Stimulated activated CD8-positive, alpha-beta memory T cell treated with anti-CD3 and anti-CD28 coated beads, Interleukin-2, amount 100 ng/mL, for 48 hours (primary cell): ENCODE measurements around the gene TMEM60.
"Not testable (repeated sequence)": the region's sequence is repeated elsewhere in the genome, so short reads cannot be mapped to it uniquely, and the experiment has no call there.

Source experiments
- DNase-seq, 2 donors: peaks; one replicate each; pipeline ENCODE4 v3.0.0-alpha.2; 2020; ENCODE audit warnings: low read depth in 2 of 2

TMEM60 gene, protein sequence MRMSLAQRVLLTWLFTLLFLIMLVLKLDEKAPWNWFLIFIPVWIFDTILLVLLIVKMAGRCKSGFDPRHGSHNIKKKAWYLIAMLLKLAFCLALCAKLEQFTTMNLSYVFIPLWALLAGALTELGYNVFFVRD

DNA sequence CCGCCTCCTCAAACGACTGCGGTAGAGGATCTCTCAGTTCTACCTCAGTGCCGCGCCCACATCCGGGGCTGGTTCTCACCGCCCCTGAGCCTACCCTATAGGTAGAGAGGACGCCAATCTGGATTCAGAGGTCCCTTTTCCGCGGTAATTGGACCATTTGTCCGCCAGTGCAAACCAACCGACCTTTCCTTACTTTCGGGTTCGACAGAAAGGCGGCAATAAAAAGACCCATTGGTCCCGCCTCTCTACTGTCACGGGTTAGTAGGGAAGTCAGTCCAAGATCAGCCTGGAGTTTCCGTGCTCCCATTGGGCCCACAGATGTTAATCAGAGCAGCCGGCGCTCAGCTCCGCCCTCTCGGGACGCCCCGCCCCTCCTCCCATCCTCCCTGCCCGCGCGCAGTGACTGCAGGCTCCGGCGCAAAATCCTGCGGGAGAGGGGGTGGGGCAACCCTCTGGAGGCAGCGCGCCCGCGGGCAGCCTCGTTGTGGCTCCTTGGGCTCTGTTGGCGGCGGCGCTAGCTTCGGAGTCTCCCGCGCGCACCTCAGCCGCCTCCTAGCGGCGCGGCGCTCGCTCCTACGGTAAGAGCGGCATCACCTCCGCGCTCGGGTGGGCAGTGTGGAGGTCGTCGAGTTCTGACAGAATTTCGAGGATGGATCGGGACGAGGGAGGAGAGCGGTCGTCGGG, at the start of gene TMEM60, which contains the start of gene PHTF2:
TSS of gene TMEM60 (minus strand) at position 41 of the 684 bp plus-strand sequence. CDS start 4,061 bp downstream, outside the sequence.
TSS of gene PHTF2 (plus strand) at position 380 of the 684 bp plus-strand sequence.
- peak; percentile 83 to 91 for DNase-seq

DNA sequence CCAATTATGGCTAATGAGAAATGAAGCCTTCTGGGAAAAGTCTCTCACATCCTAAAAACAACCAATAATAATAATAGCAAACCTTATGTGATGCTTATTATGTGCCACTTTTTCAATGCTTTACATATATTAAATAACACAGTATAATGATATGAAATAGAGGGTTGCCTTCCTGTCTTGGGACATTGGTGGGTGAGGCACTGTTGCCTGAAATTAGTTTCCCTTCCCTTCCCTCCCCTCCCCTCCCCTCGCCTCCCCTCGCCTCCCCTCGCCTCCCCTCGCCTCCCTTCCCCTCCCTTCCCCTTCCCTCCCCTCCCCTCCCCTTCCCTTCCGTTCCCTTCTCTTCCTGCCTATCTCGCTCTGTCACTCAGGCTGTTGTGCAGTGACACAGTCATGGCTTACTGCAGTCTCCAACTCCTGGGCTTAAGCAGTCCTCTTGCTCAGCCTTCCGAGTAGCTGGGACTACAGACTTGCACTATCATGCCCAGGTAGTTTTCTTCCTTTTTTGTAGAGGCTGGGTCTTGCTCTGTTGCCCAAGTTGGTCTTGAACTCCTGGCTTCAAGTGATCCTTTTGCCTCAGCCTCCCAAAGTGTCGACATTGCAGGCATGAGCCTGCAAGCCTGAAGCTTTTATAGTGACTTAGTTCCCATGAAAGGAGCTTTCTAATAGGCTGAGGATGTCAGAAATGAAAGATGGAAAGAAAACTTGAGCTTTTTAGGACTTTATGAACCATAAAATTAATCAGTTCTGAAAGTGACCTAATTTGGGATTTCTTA, 48.3 kb upstream of the TMEM60 start:
- DNase-seq, result no peak

DNA sequence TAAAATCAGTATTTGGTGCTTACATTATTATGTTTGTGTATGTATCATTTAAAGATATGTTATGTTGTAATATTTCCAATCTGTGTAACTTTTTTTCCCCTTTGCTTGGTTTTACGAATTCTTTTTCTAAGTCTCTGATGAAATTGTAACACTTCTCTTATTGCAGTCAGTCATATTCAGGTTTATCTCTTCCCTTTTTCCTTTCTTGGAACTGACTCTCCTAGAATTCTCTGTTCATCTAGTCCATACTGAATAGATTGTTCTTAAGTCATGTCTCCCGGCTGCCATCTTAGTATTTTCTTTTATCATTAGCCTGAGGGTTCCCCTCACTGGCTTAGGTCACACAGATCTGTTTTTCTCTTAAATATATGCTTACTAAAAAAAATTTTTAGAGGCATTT, 45.0 kb upstream of the TMEM60 start:
- no peak for DNase-seq

DNA sequence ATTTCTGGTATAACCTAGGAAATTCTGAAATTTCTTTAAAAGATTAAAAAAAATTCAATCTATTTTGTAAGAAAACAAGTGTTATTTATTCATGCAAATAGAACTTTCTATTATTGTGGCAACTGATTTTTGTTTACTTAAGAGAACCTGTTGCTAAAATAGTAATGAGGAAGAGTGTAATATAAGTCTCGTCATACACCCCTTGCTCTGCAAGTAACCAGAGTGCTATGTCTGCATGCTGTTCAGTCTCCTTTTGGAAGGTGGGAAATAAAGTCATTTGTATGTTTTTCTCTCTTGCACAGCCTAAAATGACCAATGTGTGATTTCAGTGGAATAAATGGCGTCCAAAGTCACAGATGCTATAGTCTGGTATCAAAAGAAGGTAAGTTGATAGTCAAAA, 41.7 kb upstream of the TMEM60 start:
- DNase-seq, result no peak

- DNase-seq, result no peak
These were observed 40.8 kb upstream of the TMEM60 start for GRCh38 chr7:77838929-77839491.

DNA sequence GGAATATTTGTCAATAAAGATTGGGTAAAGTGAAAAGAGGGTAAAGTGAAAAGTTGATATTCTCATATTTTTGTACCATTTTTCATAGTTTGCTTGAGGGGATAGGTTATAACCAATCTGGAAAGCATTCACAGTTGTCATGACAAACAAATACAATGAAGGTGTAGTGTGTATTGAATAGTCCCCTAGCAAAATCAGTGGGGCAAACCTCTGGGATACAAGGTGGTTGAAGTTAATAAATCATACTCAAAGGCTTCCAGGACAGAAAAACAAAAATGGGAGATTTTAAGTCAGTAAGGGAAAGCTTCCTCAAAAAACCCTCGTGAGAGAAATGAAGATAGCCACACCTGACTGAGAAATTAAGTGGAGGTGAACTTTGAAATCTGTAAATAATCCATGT, 39.7 kb upstream of the TMEM60 start:
- no peak for DNase-seq

- DNase-seq, result no peak
These were observed 39.0 kb upstream of the TMEM60 start for GRCh38 chr7:77837275-77837674.

DNA sequence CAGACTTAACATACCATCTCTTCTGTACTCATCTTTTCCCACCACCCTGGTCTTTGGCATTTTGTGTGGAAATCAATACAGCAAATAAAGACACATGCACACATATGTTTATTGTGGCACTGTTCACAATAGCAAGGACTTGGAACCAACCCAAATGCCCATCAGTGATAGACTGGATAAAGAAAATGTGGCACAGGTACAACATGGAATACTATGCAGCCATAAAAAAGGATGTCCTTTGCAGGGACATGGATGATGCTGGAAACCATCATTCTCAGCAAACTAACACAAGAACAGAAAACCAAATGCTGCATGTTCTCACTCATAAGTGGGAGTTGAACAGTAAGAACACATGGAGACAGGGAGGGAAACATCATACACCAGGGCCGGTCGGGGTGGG, 38.2 kb upstream of the TMEM60 start:
- not testable (repeated sequence) for DNase-seq

DNA sequence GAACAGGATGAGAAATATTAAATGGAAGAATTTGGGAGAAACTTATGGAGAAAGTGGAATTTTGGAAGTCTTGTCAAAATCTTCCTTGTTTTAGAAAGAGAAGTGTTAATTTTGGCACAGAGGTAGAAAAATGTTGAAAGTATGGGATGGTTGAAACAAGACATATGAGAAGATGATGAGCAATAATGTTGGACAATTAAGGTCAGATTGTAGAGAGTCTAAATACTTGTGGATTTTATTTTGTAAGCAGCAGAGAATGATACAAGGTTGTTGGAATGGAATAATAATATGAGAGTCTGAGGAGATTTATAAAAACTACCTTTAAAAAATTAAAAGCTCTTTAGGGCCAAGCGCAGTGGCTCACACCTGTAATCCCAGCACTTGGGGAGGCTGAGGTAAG, 34.9 kb upstream of the TMEM60 start:
- no peak for DNase-seq

- DNase-seq, result no peak
These were observed 33.7 kb upstream of the TMEM60 start for GRCh38 chr7:77831953-77832352.

DNA sequence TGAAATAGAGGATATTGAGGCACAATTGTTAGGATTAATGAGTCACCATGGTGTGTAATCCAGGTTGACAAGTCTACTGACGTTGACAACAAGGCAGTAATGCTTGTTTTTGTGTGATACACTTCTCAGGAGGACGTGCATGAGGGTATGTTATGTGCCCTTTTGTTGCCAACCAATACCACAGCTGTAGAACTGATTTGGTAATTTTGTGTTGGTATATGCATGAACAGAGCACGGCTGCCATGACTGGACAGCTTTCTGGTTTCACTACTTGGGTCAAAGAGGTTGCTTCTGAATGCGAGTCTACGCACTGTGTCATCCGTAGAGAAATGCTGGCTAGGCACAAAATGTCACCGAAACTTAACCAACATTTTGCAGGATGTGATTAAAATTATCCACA, 33.2 kb upstream of the TMEM60 start:
- DNase-seq, result no peak

DNA sequence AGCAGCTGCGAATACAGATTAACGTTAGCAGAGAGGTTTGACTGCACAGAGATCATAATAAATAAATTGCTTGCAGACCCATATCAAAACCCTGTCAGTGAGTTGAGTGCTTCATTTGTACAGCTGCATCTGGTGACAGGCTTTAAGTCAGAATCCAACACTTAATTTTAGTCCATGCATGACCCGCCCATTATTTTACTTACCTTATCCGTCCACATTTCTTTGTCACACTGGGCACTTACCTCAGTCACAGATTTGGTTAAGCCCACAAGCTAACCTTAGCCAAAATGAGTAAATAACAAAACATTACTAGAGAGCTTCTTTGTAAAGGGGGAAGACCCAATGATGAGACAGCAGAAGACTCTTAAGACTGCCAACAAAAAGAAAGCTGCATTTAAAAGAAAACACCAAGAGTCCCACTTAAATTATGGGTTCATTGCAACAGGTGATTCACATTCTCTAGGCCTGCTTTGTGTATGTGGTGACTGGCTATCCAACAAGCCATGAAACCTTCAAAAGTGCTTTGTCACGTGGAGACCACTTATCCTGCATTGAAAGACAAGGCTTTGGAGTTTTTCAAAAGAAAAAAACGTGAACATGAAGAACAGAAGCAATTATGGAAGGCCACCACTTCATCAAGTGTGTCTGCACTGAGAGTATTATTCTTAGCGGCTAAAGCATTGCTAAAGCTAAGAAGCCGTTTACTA, 32.6 kb upstream of the TMEM60 start:
- no peak for DNase-seq

- no peak for DNase-seq
These were observed 29.8 kb upstream of the TMEM60 start for GRCh38 chr7:77827999-77828398.

GRCh38 chr7:77826300-77826699, 28.1 kb upstream of the TMEM60 start:
- no peak for DNase-seq

DNA sequence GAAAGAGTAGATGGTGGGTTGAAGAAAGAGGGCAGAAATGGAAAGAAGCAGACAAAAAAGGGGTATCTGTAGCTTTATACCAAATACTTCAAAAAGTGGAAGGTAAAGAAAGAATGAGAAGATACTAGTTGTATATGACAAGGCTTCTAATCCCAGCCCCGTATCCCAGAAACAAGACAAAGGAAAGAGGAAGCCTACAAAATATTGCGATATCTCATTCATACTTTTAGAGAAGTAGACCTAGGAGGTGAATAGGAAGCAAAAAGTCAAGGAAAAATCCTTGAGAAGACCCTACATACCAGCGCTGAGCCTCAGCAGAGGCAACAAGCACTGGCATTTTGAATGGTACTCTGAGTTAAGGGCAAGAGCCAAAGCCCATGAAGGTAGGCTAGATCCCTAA, 26.9 kb upstream of the TMEM60 start:
- no peak for DNase-seq

DNA sequence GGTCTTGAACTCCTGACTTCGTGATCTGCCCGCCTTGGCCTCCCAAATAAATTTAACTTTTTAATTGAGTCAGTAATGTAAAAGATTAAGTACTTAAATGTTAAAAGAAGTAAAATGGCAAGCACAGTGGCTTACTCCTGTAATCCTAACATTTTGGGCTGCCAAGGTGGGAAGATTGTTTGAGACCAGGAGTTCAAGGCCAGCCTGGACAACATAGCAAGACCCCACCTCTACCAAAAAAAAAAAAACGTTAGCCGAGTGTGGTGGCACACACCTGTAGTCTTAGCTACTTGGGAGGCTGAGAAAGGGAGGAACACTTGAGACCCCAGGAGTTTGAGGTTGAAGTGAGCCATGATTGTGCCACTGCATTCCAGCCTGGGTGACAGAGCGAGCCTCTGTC, 26.4 kb upstream of the TMEM60 start:
- DNase-seq, result no peak

GRCh38 chr7:77823787-77824186, 25.6 kb upstream of the TMEM60 start:
- no peak for DNase-seq

DNA sequence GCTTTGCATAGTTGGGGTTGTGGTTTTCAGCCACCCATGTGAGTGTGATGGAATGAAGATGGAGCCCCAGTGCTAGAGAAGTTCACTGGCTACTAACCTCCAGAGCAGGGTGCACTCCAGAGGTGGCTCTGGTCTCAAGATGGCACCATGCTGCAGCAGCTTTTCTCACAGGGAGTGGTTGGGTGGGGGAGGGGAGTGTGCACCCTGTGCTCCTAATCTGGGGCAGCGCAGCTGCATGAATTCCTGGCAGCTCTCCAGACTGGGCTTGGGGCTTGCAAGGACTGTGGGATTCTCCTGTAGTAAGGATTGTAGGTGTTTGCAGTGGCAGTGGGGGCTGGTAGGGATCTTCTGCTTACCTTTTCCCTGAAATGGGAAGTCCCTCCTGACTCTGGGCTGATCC, 24.0 kb upstream of the TMEM60 start:
- DNase-seq, result no peak

DNA sequence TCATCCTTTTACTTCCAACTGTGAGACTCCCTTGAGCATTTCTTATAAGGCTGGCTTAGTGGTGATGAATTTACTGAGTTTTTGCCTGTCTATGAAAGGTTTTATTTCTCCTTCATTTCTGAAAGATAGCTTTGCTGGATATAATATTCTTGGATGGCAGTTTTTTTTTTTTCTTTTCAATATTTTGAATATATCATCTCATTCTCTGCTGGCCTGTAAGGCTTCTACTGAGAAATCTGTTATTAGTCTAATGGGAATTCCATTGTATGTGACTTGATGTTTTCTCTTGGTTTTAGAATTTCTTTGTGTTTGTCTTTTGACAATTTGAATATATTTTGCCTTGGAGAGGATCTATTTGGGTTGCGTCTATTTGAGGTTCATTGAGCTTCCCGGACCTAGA, 22.7 kb upstream of the TMEM60 start:
- DNase-seq, result no peak

DNA sequence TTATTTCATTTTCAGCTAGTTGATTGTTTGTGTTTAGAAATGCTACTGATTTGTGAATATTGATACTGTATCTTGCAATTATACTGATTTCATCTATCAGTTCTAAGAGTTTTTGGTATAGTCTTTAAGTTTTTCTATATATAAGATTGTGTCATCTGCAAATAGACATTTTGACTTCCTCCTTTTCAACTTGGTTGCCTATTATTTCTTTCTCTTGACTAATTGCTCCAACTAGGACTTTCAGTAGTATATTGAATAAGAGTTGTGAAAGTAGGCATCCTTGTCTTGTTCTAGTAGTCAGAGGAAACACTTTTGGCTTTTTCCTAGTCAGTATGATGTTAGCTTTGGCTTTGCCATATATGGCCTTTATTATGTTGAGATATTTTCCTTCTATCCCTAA, 20.8 kb upstream of the TMEM60 start:
- DNase-seq, result no peak

DNA sequence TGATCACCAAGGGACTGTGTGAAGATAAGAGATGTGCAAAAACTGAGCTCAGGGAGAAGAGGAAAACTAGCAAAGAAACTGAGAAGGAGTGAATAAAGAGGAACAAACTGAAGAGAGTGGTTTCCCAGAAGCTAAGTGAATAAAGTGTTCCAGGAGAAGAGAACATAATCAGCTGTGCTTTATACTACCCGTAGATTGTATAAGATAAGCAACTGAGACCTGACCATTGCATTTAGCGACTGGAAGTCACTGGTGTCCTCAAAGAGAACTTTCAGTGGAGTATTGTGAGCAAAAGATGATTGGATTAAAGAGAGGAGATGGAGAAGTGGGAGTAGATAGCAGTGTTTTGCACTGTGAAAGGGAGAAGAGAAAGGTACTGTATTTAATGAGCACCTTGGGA, 14.9 kb upstream of the TMEM60 start:
- DNase-seq, result no peak

- no peak for DNase-seq
These were observed 14.1 kb upstream of the TMEM60 start for GRCh38 chr7:77812290-77812685.
